OCI-LY7 (cell line): ENCODE data around the gene S100A4.

ENCODE experiments used
- EZH2phosphoT487 ChIP-seq: fragments of 200-600 bp; sonication (generic); IDR thresholded peaks from 2 replicates; pipeline ENCODE4 v1.6.1; 2018; ENCODE audit warnings: low read depth, borderline replicate concordance, mild to moderate bottlenecking, mixed run types, antibody characterized with exemption, low read length, moderate library complexity, mixed read lengths
- TF ChIP-seq, protein P1 (sequence below): fragments of 200-600 bp; sonication (generic); conservative IDR thresholded peaks from 2 replicates; pipeline ENCODE4 v1.5.1; 2014; ENCODE audit warnings: mild to moderate bottlenecking, antibody characterized with exemption, low read length, moderate library complexity, mixed read lengths

DNA sequence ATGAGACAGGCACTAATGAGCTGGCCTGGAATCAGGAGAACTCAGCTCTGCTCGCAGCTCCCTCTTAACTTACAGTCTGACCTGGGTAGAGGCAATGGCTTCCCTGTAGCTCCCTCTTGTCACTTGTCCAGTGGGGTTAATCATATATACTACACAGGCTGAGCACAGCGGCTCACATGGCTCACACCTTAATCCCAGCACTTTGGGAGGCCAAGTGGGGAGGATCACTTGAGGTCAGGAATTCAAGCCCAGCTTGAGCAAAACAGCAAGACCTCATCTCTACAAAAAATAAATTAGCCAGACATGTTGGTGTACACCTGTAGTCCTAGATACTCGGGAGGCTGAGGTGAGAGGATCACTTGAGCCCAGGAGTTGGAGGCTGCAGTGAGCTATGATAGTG, 14.0 kb downstream of the S100A4 start:
- TF ChIP-seq, protein P1, sequence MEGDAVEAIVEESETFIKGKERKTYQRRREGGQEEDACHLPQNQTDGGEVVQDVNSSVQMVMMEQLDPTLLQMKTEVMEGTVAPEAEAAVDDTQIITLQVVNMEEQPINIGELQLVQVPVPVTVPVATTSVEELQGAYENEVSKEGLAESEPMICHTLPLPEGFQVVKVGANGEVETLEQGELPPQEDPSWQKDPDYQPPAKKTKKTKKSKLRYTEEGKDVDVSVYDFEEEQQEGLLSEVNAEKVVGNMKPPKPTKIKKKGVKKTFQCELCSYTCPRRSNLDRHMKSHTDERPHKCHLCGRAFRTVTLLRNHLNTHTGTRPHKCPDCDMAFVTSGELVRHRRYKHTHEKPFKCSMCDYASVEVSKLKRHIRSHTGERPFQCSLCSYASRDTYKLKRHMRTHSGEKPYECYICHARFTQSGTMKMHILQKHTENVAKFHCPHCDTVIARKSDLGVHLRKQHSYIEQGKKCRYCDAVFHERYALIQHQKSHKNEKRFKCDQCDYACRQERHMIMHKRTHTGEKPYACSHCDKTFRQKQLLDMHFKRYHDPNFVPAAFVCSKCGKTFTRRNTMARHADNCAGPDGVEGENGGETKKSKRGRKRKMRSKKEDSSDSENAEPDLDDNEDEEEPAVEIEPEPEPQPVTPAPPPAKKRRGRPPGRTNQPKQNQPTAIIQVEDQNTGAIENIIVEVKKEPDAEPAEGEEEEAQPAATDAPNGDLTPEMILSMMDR = no peak
- no peak for TF ChIP-seq EZH2phosphoT487
